ENCODE results near the gene FRAT2.
"Not testable (repeated sequence)": the region's sequence is repeated elsewhere in the genome, so short reads cannot be mapped to it uniquely, and the experiment has no call there.

Gene FRAT2

DNA sequence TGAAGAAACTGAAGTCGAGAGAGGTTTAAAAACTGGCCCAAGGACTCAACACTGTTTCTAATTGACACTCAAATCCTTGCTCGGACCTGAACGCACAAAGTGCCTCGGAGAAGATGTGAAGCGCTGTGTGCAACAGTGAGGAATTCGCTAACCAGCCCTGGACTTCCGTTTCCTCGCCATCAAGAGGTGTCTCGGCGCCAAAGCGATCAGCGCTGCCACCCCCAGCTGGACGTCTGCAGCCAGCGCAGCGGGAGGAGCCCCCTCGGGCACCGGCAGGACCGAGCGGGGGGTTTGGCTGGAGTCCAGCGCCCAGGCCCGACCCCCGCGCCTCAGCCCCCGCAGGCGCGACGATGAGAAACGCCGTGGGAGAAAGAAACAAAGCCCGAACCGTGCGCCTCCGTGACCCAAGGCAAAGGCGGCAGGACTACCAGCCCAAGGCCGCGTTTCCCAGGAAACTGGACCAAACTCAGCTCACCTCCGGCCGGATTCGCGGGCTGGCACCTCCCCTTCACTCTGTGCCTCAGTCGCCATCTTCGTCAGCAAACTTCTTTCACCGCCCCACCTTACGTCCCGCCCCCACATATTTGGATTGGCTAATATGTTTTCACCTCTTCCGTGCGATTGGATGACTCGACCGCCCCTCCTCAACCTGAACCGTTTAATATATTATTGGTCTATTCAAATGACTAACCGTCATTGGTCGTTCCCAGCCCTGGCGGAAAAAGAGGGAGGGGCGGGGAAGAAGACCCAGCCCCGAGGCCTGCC is 42.2 kb downstream of the FRAT2 start, which contains the start of gene ARHGAP19:
TSS of gene ARHGAP19 (minus strand) at position 541 of the 765 bp plus-strand sequence. CDS start at position 531, 10 bp downstream.
- in situ Hi-C loops (cut with MboI; ENCODE audit: low sequenced_read_pairs): no loop called here

DNA sequence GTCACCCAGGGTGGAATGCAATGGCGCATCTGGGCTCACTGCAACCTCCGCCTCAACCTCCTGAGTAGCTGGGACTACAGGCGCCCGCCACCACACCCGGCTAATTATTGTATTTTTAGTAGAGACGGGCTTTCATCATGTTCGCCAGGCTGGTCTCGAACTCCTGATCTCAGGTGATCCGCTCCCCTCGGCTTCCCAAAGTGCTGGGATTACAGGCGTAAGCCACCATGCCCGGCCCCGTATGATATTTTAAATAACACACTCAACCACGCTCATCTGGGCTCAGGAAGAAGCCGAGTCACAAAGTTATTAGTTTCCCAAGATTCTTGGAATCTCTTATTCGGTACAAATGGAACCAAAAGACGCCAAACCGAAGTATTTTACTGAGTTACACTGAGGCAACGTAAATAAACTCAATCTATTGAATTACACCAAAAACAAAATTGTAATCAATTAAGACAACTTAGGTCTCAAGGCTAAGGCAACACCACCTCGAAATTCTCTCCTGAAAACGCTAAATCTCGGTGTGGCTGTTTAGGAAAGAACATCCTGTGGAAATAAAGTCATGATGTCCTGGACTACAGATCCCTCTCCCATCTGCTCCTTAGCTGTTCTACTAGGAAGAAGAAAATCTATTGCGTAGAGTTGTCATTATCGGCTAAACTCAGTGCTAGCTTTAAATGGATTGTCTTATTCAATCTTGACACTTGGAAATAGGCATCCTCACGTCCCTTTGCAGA is 43.0 kb downstream of the FRAT2 start:
- in situ Hi-C loops (cut with MboI; ENCODE audit: low sequenced_read_pairs): no loop called here

DNA sequence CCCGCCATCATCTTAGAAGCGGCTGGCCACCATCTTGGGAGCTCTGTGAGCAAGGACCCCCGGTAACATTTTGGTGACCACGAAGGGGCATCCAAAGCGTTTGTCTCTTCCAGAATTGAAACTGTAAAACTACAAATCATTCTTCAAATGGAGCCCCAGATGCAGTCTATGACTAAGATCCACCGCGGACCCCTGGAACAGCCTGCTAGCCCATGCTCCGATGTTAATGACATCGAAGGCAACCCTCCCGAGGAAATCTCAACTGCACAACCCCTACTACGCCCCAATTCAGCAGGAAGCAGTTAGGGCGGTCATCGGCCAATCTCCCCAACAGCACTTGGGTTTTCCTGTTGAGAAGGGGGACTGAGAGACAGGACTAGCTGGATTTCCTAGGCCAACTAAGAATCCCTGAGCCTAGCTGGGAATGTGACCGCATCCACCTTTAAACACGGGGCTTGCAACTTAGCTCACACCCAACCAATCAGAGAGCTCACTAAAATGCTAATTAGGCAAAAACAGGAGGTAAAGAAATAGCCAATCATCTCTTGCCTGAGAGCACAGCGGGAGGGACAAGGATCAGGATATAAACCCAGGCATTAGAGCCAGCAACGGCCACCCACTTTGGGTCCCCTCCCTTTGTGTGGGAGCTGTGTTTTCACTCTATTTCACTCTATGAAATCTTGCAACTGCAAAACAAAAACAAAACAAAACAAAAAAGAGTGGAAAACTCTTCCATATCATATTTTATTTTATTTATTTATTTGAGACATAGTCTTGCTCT is 43.8 kb downstream of the FRAT2 start:
- in situ Hi-C loops (cut with MboI; ENCODE audit: low sequenced_read_pairs): not testable (repeated sequence)

DNA sequence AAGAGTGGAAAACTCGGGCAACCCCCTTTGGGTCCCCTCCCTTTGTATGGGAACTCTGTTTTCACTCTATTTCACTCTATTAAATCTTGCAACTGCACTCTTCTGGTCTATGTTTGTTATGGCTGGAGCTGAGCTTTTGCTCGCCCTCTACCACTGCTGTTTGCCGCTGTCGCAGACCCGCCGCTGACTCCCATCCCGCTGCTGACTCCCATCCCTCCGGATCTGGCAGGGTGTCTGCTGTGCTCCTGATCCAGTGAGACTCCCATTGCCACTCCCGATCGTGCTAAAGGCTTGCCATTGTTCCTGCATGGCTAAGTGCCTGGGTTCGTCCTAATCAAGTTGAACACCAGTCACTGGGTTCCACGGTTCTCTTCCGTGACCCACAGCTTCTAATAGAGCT is 44.5 kb downstream of the FRAT2 start:
- in situ Hi-C loops (cut with MboI; ENCODE audit: low sequenced_read_pairs): not testable (repeated sequence)

All from HL-60/S4 (cell line).